SKM-1 treated with dmso at 0.1 percent for 144 hours (cell line): ENCODE results near the gene ELMO1.

Experiments
- DNase-seq: peaks from one replicate; lab custom pipeline; 2025; ENCODE audit not compliant: unreplicated experiment; lab: John Stamatoyannopoulos, UW

ELMO1 gene

GRCh38 chr7:36965625-36966024 lies 483.0 kb downstream of the ELMO1 start:
- DNase-seq = no peak

GRCh38 chr7:36964297-36964696 lies 484.4 kb downstream of the ELMO1 start:
- no peak for DNase-seq

GRCh38 chr7:36962367-36962766 lies 486.3 kb downstream of the ELMO1 start:
- no peak for DNase-seq

- no peak for DNase-seq
These were observed 487.0 kb downstream of the ELMO1 start for GRCh38 chr7:36961693-36962092.

- no peak for DNase-seq
These were observed 487.6 kb downstream of the ELMO1 start for GRCh38 chr7:36961097-36961496.

GRCh38 chr7:36960105-36960504 lies 488.6 kb downstream of the ELMO1 start:
- DNase-seq = no peak

GRCh38 chr7:36958111-36958733 lies 490.4 kb downstream of the ELMO1 start:
- no peak for DNase-seq

- DNase-seq = no peak
These were observed 491.0 kb downstream of the ELMO1 start for GRCh38 chr7:36957620-36958019.

- DNase-seq = no peak
These were observed 491.9 kb downstream of the ELMO1 start for GRCh38 chr7:36956814-36957213.

- DNase-seq = no peak
These were observed 493.1 kb downstream of the ELMO1 start for GRCh38 chr7:36955456-36956129.

- no peak for DNase-seq
These were observed 497.4 kb downstream of the ELMO1 start for GRCh38 chr7:36951257-36951697.

- peak; percentile 22 for DNase-seq
These were observed 498.7 kb downstream of the ELMO1 start for GRCh38 chr7:36949711-36950600.

GRCh38 chr7:36946401-36946739 lies 502.3 kb downstream of the ELMO1 start:
- no peak for DNase-seq

GRCh38 chr7:36945612-36946400 lies 502.9 kb downstream of the ELMO1 start:
- DNase-seq = no peak

- DNase-seq = no peak
These were observed 503.8 kb downstream of the ELMO1 start for GRCh38 chr7:36944838-36945237.

GRCh38 chr7:36943591-36944435 lies 504.9 kb downstream of the ELMO1 start:
- DNase-seq = no peak

GRCh38 chr7:36942955-36943354 lies 505.7 kb downstream of the ELMO1 start:
- no peak for DNase-seq

GRCh38 chr7:36942541-36942940 lies 506.1 kb downstream of the ELMO1 start:
- DNase-seq = no peak

GRCh38 chr7:36942025-36942424 lies 506.6 kb downstream of the ELMO1 start:
- no peak for DNase-seq

- no peak for DNase-seq
These were observed 507.3 kb downstream of the ELMO1 start for GRCh38 chr7:36941359-36941758.
